GM12801 (cell line): ENCODE data around the gene FMO4.

Experiments
- CTCF ChIP-seq: IDR thresholded peaks from one replicate; pipeline ENCODE4 v1.5.1; 2011; ENCODE audit warnings: control low read depth; ENCODE audit not compliant: insufficient read length; ENCODE audit errors: extremely low read depth

The FMO4 gene

DNA sequence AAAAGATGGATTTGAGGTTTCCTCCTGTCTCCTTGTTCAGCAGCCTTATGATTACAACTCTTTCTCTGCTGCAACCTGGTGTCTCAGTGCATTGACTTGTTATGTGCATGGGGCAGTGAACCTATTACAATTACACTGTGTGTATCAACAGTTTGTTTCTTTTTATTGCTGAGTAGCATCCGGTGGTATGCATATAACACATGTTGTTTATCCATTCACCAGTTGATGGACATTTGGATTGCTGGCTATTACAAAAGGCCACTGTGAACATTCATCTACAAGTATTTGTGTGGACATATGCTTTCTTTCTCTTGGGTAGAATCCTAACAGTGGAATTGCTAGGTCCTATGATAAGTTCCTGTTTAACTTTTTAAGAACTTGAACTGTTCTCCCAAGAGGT, 65.9 kb downstream of the FMO4 start:
- no peak for TF ChIP-seq CTCF

DNA sequence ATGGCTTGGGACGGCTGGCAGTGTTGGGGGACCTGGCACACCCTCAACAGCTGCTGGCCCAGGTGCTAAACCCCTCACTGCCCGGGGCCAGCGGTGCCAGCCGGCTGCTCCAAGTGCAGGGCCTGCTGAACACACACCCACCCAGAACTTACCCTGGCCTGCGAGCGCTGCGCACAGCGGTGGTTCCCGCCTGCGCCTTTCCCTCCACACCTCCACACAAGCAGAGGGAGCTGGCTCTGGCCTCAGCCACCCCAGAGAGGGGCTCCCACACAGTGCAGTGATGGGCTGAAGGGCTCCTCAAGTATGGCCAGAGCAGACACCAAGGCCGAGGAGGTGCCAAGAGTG, 67.9 kb downstream of the FMO4 start:
- TF ChIP-seq CTCF: no peak

GRCh38 chr1:171384496-171384895, 70.5 kb downstream of the FMO4 start:
- TF ChIP-seq CTCF: no peak

DNA sequence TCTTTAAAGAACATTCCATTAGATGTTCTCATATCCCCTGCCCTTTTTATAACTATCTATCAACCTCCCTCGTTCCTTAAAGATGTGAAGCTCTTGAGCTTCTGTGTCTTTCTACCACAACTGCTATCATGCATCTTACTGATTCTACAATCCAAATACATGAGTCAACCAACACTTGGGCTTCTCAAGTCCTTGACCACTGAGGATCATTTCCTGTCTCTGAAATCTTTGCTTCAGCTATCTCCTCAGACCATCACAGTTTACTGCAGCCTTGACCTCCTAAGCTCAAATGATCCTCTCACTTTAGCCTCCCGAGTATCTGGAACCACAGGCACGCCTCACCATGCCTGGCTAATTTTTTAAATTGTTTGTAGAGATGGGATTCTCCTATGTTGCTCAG, 75.2 kb downstream of the FMO4 start:
- TF ChIP-seq CTCF: no peak
